WI38 (cell line): ENCODE data around the gene PDE4D.
"Not testable (repeated sequence)": the region's sequence is repeated elsewhere in the genome, so short reads cannot be mapped to it uniquely, and the experiment has no call there.

Source experiments
- H3K4me3 ChIP-seq: 2 replicates; pipeline ENCODE4 v1.5.1; 2011; ENCODE audit warnings: low read depth, mild to moderate bottlenecking, control low read depth, low read length
- CTCF ChIP-seq: IDR thresholded peaks from 2 replicates; pipeline ENCODE4 v1.5.1; 2012; ENCODE audit warnings: low read depth, mild to moderate bottlenecking, control low read depth, low read length

Gene PDE4D

GRCh38 chr5:59471463-59471862 lies 422.1 kb downstream of the PDE4D start:
- no peak overlapping the region for H3K4me3 ChIP-seq
- no peak for TF ChIP-seq CTCF

GRCh38 chr5:59467969-59468368 lies 425.6 kb downstream of the PDE4D start:
- H3K4me3 ChIP-seq, result no peak overlapping the region
- TF ChIP-seq CTCF, result no peak

GRCh38 chr5:59466271-59466670 lies 427.3 kb downstream of the PDE4D start:
- TF ChIP-seq CTCF, result no peak
- no peak overlapping the region for H3K4me3 ChIP-seq

GRCh38 chr5:59464969-59465368 lies 428.6 kb downstream of the PDE4D start:
- no peak for TF ChIP-seq CTCF

GRCh38 chr5:59463618-59464166 lies 429.8 kb downstream of the PDE4D start:
- H3K4me3 ChIP-seq, result not testable (repeated sequence)

More at GRCh38 chr5:59464969-59465368, 428.6 kb downstream of the PDE4D start:
- H3K4me3 ChIP-seq, result no peak overlapping the region

- H3K4me3 ChIP-seq, result no peak overlapping the region
- TF ChIP-seq CTCF, result no peak
Observed at GRCh38 chr5:59462956-59463355, 430.6 kb downstream of the PDE4D start.

GRCh38 chr5:59460368-59461153 lies 433.0 kb downstream of the PDE4D start:
- H3K4me3 ChIP-seq, result no peak overlapping the region
- TF ChIP-seq CTCF, result no peak
